A549 treated with GW870086 at 1 μM for 4 hours (cell line): Measurements from ENCODE around the gene SEPTIN7. TPM values are rescaled to one million over a fixed set of nuclear protein-coding genes. Genes with fewer than 3 reads are reported as not detected.

Experiments
- total RNA-seq: library from RNA; stranded (reverse); fragments of 200-300 nt; extraction: Qiagen RNA extraction; gene quantifications from 5 replicates; pipeline ENCODE4 v1.2.3, GENCODE V29; 2022; ENCODE audit warnings: low read depth

SEPTIN7 gene
- total RNA-seq = 169 to 220 TPM (median 207 TPM) in 5 replicates

GRCh38 chr7:35800718-35801391, at the start of gene SEPTIN7:
TSS of gene SEPTIN7 (plus strand) at chr7:35801057. CDS start at chr7:35801210, 153 bp downstream.

Other genes with a start within 250 kb of the SEPTIN7 start
- gene HERPUD2, start 105.9 kb upstream of the SEPTIN7 start, total RNA-seq = 15.0 to 22.6 TPM (median 19.8 TPM) in 5 replicates